Measurements from ENCODE around the gene TPPP2. TPM values are rescaled to one million over a fixed set of nuclear protein-coding genes. Genes with fewer than 3 reads are reported as not detected.

The TPPP2 gene
- total and polyA plus RNA-seq, 2 of the 4 experiments (the other 2 are of a cell fraction) = not detected

DNA sequence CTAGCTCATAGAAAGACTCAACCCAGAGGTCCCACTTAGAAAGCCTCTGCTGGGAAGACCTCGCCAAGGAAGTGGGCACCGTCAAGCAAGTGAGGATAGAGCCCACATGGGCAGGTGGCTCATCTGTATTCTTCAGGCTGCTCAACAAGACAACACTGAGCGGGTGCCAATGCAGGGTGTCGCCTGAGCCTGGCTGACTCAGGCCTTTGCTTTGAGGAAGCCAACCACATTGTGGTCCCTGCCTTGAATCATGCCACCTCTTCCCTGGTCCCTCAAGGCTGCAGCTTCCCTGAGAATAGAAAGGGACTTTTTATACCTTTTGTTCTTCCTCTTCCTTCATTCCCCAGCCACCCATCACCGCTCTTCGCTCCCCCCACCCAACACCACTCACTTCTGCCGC lies 6.7 kb downstream of the TPPP2 start:
- no peaks in the 10 kb centered on the region for H3K9me3 ChIP-seq (ENCODE audit: control insufficient read depth, insufficient read depth, low read length)
- H3K36me3 ChIP-seq (ENCODE audit: control insufficient read depth, insufficient read depth, low read length) = no peaks in the 10 kb centered on the region
- no peak overlapping the region for H4K8ac ChIP-seq (ENCODE audit: low read depth in 2 of 2, low read length in 2 of 2)
- no peak overlapping the region for H3K4ac ChIP-seq (ENCODE audit: low read depth, low read length)
- H2AK9ac ChIP-seq (replicated peaks; ENCODE audit: low read depth, low read length, poor library complexity) = no peak overlapping the region
- H3K14ac ChIP-seq (replicated peaks; ENCODE audit: low read depth, low read length) = no peak overlapping the region
- DNase-seq (no peak), ATAC-seq (ENCODE audit: low read depth) (no peak)
- in situ Hi-C loops (cut with MboI; ENCODE audit: low sequenced_read_pairs) (no loop called here), dilution Hi-C loops (cut with HindIII; ENCODE audit: low sequenced_read_pairs, unreplicated experiment) (no loop called here), intact Hi-C loops (cut with micrococcal nuclease) (no loop called here)
- CTCF ChIA-PET = interaction anchor here (1.0 to 1.1 kb wide), 2 partner anchors 22 kb away, joined by 3 read pairs; no protein-coding TSS in a partner anchor
- H3K27me3 ChIP-seq (ENCODE audit: control insufficient read depth, insufficient read depth, low read length) = peaks cover 44% of the 10 kb centered on the region
- H2AFZ ChIP-seq (replicated peaks; ENCODE audit: low read length, poor library complexity) = no peak overlapping the region
- TF ChIP-seq SMC3 (IDR thresholded peaks at IDR 0.05; ENCODE audit: low read depth, low read length) (no peak), RFX5 (IDR thresholded peaks at IDR 0.05; ENCODE audit: low read depth, low read length) (no peak), RAD21 (IDR thresholded peaks at IDR 0.05; ENCODE audit: low read length) (no peak), MXI1 (IDR thresholded peaks at IDR 0.05; ENCODE audit: borderline replicate concordance, low read depth, low read length) (no peak), CHD1 (IDR thresholded peaks at IDR 0.05; ENCODE audit: low read depth, low read length) (no peak), CEBPB (IDR thresholded peaks at IDR 0.05; ENCODE audit: low read depth, low read length) (no peak), NFE2L2 (IDR thresholded peaks at IDR 0.05; ENCODE audit: low read depth, low read length) (no peak), POLR2A (IDR thresholded peaks at IDR 0.05; ENCODE audit: low read depth, low read length) (no peak), FOS (IDR thresholded peaks at IDR 0.05; ENCODE audit: low read depth, low read length) (no peak), MAZ (IDR thresholded peaks at IDR 0.05; ENCODE audit: borderline replicate concordance, low read depth, low read length) (no peak), MAFK (IDR thresholded peaks at IDR 0.05; ENCODE audit: low read depth, low read length) (no peak), RCOR1 (IDR thresholded peaks at IDR 0.05; ENCODE audit: insufficient replicate concordance, low read length) (no peak), BHLHE40 (IDR thresholded peaks at IDR 0.05; ENCODE audit: low read depth, low read length) (no peak)
- TF ChIP-seq, protein P1, sequence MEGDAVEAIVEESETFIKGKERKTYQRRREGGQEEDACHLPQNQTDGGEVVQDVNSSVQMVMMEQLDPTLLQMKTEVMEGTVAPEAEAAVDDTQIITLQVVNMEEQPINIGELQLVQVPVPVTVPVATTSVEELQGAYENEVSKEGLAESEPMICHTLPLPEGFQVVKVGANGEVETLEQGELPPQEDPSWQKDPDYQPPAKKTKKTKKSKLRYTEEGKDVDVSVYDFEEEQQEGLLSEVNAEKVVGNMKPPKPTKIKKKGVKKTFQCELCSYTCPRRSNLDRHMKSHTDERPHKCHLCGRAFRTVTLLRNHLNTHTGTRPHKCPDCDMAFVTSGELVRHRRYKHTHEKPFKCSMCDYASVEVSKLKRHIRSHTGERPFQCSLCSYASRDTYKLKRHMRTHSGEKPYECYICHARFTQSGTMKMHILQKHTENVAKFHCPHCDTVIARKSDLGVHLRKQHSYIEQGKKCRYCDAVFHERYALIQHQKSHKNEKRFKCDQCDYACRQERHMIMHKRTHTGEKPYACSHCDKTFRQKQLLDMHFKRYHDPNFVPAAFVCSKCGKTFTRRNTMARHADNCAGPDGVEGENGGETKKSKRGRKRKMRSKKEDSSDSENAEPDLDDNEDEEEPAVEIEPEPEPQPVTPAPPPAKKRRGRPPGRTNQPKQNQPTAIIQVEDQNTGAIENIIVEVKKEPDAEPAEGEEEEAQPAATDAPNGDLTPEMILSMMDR (conservative IDR thresholded peaks at IDR 0.05; ENCODE audit: low read depth, low read length) = no peak
- TF ChIP-seq, protein P2, sequence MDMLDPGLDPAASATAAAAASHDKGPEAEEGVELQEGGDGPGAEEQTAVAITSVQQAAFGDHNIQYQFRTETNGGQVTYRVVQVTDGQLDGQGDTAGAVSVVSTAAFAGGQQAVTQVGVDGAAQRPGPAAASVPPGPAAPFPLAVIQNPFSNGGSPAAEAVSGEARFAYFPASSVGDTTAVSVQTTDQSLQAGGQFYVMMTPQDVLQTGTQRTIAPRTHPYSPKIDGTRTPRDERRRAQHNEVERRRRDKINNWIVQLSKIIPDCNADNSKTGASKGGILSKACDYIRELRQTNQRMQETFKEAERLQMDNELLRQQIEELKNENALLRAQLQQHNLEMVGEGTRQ (IDR thresholded peaks at IDR 0.05; ENCODE audit: low read depth, low read length) = no peak
- TF ChIP-seq, protein P3, sequence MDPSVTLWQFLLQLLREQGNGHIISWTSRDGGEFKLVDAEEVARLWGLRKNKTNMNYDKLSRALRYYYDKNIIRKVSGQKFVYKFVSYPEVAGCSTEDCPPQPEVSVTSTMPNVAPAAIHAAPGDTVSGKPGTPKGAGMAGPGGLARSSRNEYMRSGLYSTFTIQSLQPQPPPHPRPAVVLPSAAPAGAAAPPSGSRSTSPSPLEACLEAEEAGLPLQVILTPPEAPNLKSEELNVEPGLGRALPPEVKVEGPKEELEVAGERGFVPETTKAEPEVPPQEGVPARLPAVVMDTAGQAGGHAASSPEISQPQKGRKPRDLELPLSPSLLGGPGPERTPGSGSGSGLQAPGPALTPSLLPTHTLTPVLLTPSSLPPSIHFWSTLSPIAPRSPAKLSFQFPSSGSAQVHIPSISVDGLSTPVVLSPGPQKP (IDR thresholded peaks at IDR 0.05; ENCODE audit: borderline replicate concordance, low read depth, low read length) = no peak
- WGBS, 2 experiments (ENCODE audit: extremely low coverage in 2 of 2, insufficient read length in 1 of 2) = 88 to 100% methylated on average over 2 to 3 of the region's 7 CpGs
- H3K4me1 ChIP-seq (ENCODE audit: control insufficient read depth, insufficient read depth, low read length) = peaks cover 2% of the 10 kb centered on the region; the same call in 1 of the 2 replicates
- no peak overlapping the region for H4K91ac ChIP-seq (ENCODE audit: insufficient read depth, low read depth, low read length)
- H3K79me1 ChIP-seq (ENCODE audit: low read depth in 1 of 2, low read length in 2 of 2) = no peaks in the 10 kb centered on the region
- no peak overlapping the region for H3K56ac ChIP-seq (ENCODE audit: extremely low read depth, insufficient read depth, low read length)
- H3K27ac ChIP-seq (ENCODE audit: insufficient read depth, low read length) = no peak overlapping the region
- no peak overlapping the region for H3K23ac ChIP-seq (ENCODE audit: low read depth, low read length)
- H2BK20ac ChIP-seq (ENCODE audit: low read depth, low read length) = no peak overlapping the region
- POLR2A ChIA-PET (ENCODE audit: unreplicated experiment) = no interaction called here
- no TSS peak for BruUV-seq (replicated peaks)
- H3K9ac ChIP-seq (ENCODE audit: low read depth, low read length) = no peak overlapping the region
- H2BK120ac ChIP-seq (ENCODE audit: low read depth, low read length) = no peak overlapping the region
- H2BK15ac ChIP-seq (ENCODE audit: low read depth, low read length) = no peak overlapping the region
- H3K18ac ChIP-seq (ENCODE audit: low read depth, low read length) = no peak overlapping the region
- no peak overlapping the region for H3K4me2 ChIP-seq (ENCODE audit: low read depth, low read length)
- H4K5ac ChIP-seq (ENCODE audit: low read depth, low read length) = no peak overlapping the region
- no peak overlapping the region for H2AK5ac ChIP-seq (ENCODE audit: low read depth, low read length)
- no peaks in the 10 kb centered on the region for H3K9me1 ChIP-seq (ENCODE audit: insufficient read depth, low read length)
- H2BK5ac ChIP-seq (ENCODE audit: low read depth, low read length, poor library complexity, severe bottlenecking) = no peak overlapping the region
- no peak overlapping the region for H3K4me3 ChIP-seq (ENCODE audit: insufficient read depth, low read depth, low read length)
- H4K20me1 ChIP-seq (ENCODE audit: insufficient read depth, low read length) = no peaks in the 10 kb centered on the region

All from IMR-90 (cell line).